Glomerular visceral epithelial cell (primary cell): ENCODE results near the gene WNT7B.

Experiments used
- DNase-seq: peaks from one replicate; pipeline ENCODE4 v3.0.0-alpha.2; 2016; ENCODE audit errors: extremely low spot score

WNT7B gene

DNA sequence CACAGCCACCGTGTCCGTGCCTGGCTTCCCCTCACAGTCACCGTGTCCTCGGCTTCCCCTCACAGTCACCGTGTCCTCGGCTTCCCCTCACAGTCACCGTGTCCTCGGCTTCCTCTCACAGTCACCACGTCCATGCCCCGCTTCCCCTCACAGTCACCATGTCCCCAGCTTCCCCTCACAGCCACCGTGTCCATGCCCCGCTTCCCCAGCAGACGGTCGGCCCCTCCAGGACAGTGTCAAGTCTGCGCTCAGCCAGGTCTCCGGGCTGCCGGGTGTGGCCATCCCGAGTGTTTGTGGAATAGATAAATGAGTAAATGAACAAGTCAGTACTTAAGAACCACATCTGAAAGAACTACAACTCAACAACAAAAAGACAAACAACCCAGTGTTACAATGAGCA is 23.8 kb downstream of the WNT7B start:
- DNase-seq: no peak

DNA sequence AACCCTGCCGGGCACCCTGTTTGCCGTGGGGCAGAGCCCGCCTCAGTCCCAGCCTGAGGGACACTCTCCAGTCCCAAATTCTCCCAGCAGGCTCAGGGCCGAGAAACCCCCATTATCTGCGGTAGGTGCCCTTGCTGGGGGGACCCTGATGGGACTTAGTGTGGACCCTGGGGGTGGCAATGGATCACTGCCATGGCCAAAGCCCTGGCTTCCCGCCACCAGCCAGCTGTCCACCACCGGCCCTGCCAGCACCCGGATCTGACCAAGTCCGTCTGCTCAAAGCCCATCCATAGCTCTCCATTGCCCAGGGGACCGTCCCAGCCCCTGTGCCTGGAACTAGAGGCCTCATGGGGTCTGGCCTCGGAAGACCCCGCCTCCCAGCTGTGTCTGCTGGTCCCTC is 24.4 kb downstream of the WNT7B start:
- no peak for DNase-seq

DNA sequence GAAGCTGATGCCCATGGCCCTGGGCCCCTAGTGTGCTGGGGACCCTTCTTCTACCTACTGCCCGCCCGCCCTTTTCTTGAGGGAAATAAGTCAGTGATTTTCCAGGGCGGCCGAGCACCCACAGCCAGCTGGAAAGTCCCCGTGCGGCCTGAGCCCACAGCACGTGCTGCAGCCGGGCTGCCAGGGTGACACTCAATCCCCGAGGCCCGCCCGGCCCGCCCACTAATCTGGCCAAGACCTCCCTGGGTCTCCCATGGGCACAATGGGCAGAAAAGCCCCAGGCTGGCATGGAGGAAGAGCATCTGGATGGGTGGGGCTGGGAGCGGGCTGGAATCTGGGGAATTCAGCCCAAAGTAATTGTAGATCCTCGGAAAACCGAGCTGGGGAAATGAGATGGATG is 24.8 kb downstream of the WNT7B start:
- no peak for DNase-seq

DNA sequence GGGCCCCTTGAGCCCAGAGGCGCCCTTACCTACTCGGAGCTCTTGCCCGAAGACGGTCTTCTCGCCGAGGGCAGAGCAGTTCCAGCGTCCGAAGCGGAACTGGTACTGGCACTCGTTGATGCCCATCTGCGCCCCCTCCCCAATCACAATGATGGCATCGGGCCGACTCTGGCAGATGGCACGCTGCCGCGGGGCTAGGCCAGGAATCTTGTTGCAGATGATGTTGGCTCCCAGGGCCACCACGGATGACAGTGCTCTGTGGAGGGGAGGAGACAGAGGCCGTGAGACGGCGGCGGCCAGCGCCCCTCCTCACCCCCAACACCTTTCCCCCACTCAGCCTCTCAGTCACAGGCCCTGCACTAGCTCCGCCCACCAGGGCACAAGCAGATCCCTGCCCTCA is 27.1 kb downstream of the WNT7B start:
- DNase-seq: no peak

DNA sequence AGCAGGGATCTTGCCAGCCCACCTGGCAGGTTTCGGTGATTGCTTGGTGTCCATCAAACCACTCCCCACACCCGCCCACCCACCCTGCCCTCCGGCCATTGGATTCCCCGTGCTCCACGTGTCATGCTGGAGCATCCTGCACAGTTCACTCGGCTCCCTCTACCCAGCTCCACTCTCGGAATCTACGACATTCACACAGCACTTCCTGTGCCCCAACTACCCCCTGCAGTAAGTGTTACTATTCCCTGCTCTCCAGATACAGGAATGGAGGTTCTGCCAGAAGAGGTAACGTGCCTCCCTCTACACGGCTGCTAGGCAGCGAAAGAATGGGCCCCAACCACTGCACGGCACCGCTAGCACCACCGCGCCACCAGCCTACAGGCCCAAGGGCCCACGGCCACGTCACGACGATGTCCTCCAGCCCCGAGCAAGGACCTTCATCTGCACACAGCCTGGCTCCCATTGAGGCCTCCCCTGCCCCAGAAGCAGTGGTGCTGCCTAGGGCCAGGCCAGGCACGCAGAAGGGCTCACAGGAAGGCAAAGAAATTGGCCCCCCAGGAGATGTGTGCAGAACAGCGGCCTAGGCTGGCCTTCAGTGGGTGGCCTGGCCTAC is 27.6 kb downstream of the WNT7B start:
- DNase-seq: no peak

DNA sequence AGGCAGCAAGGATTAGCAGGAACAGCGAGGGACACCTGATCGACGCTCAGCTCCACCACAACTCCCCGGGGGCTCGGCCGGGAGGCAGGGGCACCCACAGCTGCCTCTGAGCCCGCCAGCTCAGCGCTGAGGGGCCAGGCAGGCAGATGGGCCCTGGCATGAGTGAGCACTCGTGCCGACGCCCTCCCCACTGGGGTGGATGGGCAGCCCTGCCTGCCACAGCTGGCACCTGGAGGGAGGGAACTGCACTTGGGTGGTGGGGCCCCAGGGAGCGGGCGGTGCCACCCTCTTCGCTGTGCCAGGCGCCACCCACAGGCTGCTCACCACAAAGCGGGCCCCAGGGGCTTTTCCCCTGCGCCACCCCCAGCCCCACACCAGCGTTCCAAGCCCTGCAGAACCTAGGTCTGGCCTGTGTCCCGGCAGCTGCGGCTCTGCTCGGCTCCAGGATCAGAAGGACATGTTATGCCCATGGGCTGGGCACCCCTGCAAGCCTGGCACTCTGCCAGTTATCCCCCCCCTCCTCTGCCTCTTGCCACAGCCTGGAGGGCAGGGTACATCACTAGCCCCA is 28.8 kb downstream of the WNT7B start:
- no peak for DNase-seq

DNA sequence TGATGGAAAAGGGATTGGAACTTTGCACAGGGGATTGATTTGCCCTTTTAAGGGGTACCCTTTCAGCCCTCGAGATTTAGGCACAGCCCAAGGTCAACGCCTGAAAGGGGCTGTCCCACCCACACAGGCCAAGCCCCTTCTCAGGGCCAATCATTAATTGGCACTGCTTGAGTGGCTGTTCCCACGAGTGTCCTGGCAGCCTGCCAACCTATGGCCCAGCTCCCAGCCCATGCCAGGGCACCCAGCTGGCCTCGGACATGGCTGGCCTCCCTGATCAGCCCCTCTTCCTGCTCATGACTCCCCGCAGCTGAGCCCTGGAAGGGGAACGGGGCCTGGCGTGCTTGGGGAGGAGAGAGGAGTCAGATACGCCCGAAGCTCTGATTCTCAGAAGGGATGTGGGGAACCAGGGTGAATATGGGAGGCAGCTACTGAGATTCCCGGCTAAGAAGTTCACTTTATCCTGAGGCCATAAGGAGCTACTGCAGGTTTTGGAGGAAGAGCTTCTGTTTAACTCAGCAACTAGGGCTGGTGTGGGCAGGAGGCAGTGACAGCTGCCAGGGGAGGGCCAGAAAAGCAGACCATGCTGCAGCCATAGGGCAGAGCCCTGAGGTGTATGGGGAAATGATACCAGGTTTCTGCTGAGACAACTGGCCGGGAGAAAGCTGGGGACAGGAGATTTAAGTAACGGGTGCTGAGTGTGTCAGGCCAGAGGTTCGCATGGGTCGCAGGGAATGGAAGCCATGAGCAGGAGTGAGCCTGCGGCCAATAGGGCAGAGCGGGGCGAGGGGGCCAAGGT is 30.0 kb downstream of the WNT7B start:
- peak; percentile 38 for DNase-seq

DNA sequence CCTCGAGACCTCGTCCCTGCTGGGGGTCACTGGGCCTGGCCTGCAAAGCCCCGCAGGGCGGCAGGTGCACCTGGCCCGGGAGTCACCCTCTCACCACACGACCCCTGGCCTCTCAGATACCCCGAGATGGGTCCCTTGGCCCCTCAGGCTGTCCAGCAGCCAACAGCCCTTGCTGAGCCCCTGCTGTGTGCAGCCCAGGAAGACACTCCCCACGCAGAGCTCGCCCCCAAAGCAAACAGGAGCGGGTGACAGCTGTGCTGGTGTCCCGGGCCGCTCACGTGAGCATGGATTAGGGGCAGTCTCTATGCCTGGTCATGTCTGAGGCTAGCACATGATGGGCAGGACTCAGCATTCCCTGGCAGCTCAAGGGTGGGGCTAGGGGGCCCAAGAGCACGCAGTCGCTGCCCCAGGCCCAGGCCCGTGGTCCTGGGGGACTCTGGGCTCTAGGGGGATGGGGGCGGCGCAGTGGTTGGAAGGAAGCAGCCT is 31.3 kb downstream of the WNT7B start:
- no peak for DNase-seq

DNA sequence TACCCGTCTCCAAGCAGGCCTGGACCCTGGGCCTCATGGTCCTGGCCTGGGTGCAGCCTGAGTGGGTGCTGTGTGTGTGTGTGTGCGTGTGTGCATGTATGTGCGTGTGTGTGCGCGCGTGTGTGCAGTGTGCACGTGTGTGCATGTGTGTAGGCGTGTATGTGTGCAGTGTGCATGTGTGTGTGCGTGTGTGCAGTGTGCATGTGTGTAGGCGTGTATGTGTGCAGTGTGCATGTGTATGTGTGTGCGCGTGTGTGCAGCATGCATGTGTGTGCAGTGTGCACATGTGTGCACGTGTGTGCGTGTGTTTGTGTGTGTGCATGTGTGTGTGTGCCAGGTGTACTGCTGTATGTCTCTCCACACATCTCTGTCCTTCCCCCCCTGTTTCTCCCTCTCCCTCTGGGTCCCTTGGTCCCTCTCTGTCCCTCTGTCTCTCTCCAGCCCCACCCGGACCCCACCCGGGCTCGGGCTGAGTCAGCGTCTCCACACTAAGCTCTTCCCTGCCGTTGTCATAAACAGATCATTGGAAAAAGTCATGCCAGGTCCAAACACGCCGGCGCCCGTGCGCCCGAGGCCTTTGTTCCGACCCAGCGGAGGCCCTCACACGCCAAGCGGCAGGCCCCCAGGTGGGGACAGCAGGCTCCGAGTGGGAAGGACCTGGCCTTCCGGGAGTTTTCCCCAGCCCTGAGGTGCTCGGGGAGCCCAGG is 34.0 kb downstream of the WNT7B start:
- DNase-seq: no peak

DNA sequence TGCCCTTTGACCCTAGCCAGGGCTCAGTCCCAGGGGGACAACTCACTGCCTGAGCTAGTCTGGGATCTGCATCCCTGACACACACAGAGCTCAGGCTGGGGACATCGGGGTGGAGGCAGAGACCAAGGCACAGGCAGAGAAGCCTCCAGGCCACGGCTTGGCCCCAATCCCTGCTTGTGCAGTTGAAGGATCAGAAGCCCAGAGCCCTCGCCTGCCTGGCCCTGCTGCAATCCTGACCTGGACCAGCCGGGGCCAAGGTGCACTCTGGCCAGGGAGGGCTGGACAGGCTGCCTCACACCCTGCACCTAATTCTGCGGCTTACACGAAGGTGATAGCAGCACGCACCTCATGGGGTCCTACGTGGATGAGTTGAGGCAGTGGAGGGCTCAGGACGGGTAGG is 34.6 kb downstream of the WNT7B start:
- no peak for DNase-seq

DNA sequence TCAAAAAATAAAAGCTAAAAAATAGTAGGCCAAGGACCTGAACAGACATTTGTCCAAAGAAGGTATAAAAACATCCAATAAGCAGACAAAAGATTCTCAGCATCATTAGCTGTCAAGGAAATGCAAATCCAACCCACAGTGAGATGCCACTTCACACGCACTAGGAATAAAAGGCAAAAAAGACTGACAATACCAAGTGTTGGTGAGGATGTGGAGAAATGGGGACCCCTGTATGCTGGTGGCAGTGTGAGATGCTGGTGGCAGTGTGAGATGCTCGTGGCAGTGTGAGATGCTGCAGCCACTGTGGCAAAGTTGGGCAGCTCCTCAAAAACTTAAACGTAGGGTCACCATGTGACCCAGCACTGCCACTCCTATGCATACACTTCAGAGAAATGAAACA is 38.0 kb downstream of the WNT7B start:
- DNase-seq: no peak

DNA sequence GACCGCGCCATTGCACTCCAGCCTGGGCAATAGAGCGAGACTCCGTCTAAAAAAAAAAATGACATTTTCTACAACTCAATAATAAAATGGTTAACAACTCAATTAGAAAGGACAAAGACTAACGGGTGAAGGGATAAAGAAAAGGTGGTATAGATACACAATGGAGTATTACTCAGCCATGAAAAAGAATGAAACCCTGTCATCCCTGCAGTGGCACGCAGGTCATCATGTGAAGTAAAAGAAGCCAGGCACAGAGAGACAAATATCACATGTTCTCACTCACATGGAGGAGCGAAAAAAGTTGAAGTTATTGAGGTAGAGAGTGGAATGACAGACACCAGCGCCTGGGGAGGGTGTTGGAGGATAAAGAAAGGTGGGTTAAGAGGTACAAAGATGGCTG is 39.0 kb downstream of the WNT7B start:
- DNase-seq: no peak

DNA sequence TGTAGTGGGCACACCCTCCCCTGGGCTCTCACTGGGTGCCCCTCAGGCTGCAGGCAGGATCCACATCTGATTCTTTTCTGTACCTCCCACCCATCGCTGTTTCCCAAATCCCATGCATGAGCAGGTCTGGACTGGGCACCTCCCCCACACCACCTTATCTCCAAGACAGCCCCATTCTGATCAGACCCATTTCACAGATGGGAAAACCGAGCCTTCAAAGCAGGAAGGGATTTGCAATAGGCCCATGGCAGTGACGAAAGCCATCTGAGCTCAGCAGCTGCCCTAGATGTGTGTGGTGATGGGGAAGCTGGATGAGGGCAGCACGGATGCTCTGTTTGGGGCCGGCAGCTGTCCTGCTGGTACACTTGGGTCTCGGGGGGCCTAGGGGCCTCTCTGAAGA is 41.4 kb downstream of the WNT7B start:
- no peak for DNase-seq

DNA sequence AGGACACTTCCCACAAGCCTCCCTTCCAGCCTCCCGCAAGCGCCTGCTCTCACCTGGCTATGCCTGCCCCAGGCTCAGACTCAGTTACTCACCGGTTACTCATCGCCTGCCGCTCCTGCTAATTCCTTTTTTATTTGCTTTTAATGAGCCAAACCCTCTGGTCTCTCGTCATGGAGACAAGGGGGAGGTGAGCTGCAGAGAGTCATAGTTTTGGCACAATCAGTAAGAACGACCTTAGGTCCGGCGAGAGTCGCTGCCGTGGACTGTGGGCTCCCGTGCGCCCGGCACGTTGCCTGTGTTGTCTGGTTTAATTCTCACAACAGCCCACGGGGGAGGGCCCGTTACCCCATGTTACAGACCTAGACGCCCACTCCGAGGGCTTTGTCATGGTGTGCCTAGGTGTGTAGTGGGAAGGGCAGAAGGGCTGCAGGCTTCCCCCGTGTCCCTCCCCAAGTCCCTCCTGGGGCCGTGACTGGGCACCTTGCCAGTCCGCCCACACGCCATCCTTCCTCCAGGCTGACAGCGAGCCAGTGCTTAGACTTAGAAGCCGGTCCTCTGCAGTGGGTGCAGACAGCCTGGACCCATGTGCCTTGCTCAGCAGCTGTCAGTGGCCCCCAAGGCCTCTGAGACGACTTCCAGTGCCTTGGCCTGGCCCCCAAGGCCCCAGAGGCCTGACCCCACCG is 42.2 kb downstream of the WNT7B start:
- DNase-seq: peak; percentile 93

DNA sequence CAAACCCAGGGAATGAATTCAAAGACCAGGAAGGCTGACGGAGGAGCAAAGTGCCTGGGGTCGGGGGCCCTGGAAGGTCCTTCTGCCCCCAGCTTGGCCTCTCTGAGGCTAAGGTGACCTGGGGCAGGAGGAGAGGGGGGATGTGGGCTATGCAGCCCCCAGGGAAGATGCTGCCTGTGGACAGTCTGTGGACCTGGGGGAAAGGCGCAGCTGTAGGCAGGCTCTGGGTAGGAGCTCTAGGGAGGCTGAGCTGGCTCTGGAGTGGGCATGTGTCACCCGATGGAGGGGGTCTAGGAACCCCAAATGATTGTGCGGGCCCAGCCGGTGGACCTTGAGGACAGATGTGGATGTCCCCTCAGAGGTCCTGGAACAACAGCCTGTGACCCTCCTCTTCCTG is 42.8 kb downstream of the WNT7B start:
- no peak for DNase-seq

DNA sequence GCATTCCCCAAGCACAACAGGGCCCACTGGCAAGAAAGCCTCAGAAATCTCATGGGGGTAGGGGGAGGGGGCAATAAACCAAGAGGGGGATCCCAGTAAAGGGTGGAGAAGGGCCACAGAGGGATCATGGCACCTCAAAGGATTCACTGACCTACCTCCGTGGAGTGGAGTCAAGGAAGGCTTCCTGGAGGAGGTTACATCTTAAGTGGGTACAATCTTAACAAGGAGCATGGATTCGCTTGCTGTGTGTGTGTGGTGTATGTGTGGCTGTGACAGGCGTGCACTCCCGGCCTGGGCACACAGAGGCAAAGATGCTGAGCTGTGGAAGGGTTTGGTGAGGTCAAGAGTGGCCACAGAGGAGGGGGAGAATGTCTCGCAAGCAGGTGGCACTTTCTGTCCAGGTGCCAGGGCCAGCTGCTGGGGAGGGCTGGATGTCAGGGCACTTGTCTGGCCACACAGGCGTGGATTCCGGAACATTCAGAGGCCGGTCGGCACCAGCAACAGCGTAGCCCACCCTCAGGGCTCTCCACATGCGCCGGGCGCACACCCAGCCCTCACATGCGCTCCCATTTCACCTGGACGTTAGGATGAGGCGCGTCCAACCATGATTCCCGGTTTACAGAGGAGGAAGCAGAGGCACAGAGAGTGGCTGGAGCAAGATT is 43.3 kb downstream of the WNT7B start:
- DNase-seq: no peak

DNA sequence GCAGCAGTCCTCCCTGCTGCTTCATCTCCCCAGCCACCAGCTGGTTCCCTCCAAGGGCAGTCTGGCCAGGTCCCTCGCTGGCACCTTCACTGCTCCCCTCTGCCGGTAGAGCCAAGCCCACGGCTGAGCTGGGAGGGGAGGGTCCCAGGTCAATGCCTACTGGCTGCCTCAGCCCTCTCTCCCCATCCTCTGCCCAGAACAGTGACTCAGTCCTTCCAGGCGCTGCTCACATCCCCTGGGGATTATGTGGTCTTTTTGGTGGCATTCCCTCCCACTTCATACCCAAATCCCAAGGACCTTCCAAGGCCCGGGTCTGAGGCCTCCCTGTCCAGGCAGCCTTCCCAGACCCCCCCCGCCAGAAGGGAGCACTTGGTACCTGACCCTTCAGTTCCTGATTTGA is 44.9 kb downstream of the WNT7B start:
- no peak for DNase-seq

DNA sequence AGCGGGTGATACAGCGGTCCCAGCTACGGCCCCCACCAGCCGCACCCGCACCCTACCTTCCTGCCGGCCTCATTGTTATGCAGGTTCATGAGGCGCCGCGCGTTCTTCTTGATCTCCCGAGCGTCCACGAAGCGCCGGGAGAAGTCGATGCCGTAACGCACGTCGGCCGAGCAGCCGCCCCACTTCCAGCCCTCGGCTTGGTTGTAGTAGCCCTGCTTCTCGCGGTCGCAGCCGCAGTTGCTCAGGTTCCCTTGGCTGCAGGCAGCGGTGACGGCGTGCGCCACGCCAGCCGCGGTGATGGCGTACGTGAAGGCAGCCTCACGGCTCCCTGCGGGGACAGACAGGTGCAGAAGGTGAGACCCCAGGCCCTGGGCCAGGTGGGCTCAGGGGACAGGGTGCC is 45.9 kb downstream of the WNT7B start:
- no peak for DNase-seq

DNA sequence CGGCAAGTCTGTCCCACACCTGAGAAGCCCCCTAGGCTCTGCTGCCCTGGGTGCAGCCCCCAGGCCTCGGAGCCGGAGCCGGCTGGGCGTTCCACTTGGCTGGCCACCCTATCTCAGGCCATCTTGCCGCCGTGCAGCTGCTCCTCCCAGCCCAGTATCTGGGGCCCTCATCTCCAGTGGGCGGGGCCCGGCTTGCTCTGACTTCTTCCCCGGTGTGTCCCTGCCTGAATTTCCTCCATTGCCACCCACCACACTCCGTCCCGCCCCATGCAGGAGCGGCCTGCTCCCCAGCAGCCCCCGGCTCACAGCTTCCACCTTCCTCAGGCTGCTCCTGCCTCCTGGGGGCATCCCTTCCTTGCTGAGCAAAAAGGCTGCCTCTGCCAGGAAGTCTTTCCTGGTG is 46.6 kb downstream of the WNT7B start:
- no peak for DNase-seq

DNA sequence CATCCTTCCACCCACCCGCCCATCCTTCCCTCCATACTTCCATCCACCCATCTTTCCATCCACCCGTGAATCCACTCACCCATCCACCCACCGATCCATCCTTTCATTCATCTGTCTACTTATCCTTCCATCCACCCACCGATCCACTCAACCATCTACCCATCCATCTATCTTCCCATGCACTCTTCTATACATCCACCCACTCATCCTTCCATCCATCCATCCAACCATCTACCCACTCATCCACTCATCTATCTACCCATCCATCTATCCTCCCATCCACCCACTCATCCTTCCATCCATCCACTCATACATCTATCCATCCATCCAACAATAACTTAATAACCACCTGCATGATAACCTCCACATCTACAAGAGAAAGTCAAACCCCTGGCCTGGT is 47.3 kb downstream of the WNT7B start:
- DNase-seq: no peak

DNA sequence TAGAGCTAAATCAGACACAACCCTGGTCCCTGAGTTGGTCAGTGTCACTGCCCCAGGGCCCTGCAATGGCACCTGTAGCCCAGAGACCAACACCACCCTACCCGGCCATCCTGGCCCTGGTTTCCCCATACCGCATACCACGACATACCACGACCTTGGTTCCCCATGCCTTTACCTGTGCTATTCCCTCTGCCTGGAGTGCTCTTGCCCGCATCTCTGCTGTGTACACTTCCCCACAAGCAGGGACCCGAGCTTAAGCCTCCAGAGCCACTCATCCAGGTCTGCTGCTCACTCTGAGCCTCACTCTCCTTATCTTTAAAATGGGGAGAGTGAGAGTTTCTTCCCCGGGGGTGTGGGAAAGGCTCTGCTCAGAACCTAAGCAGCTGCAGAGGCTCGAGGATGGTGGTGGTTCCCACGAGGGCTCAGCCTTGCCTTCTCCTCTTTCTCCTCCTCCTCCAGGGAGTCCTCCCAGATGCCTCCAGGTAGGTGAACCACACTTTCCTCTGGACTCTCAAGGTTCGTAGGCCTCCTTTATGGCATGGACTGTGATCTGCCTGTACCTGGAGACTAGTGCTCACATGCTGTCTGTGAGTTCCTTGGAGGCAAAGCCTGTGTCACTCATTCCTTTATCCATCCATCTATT is 48.1 kb downstream of the WNT7B start:
- DNase-seq: no peak
